ENCODE data around the gene ITGA8. TPM values are rescaled to one million over a fixed set of nuclear protein-coding genes. Genes with fewer than 3 reads are reported as not detected.
"Not testable (repeated sequence)": the region's sequence is repeated elsewhere in the genome, so short reads cannot be mapped to it uniquely, and the experiment has no call there.

ITGA8 gene
- total RNA-seq: 4.5 TPM

GRCh38 chr10:15719899-15720634 is at the start of gene ITGA8:
TSS of gene ITGA8 (minus strand) at chr10:15719922. CDS start at chr10:15719771, 151 bp downstream.
- DNase-seq (ENCODE audit: low spot score) (no peak), ATAC-seq (peak; percentile 81)
- intact Hi-C loops (cut with DNase I): loop anchor here (10.0 kb wide), 1 partner anchor 285 kb away; no protein-coding TSS in a partner anchor

DNA sequence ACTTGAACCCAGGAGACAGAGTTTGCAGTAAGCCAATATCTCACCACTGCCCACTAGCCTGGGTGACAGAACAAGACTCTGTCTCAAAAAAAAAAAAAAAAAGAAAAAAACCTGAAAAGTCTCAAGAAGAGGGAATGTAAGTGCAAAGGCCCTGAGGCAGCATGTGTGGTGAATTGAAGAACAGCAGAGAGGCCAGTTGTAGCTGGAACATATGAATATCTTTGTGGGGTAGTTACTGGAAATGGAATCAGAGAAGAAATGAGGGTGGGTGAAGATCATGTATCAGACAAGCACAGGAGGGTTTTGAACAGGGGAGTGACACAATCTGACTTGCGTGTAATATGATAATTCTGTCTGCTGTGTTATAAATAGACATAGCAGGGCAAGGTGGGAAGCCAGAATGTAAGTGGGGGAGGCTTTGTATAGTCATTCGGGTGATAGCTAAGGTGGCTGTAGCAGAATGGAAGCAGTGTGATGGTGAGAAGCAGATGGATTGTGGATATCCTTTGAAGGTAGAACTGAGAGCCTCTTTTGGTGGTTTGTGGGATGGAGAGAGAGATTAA is 45.3 kb upstream of the ITGA8 start:
- intact Hi-C loops (cut with DNase I): no loop called here
- no peak for ATAC-seq
- DNase-seq (ENCODE audit: low spot score): no peak

DNA sequence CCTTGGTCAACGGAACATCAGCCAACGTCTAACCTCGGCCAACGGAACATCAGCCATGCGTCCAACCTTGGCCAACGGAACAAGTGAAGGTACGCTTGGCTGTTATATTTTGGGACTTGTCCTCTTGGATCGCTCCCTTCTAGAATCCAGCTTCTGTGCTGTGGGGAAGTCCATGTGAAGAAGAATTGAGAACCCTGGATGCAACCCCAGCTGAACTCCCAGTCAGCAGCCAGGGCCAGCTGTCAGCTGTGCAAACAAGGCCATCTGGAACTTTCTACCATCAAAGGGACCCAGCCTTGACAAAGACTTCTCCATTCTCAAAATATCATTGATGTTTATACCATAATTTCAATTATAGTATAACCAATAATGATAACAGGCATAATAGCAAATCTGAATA is 43.3 kb upstream of the ITGA8 start:
- ATAC-seq: peak; percentile 74
- no peak for DNase-seq (ENCODE audit: low spot score)
- intact Hi-C loops (cut with DNase I): no loop called here

DNA sequence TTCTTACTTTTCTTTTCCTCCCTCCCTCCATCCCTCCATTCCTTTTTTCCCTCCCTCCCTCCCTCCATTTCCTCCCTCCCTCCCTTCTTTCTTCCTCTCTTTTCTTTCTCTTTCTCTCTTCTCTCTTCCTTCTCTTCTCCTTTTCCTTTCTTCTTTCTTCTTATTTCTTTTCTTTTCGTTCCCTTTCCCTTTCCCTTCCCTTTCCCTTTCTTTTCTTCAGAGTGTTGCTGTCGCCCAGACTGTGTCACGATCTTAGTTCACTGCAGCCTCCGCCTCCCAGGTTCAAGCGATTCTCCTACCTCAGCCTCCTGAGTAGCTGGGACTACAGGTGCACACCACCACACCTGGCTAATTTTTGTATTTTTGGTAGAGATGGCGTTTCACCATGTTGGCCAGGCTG is 42.5 kb upstream of the ITGA8 start:
- ATAC-seq; intact Hi-C loops (cut with DNase I); DNase-seq (ENCODE audit: low spot score): not testable (repeated sequence)

GRCh38 chr10:15761224-15761623 is 41.5 kb upstream of the ITGA8 start:
- intact Hi-C loops (cut with DNase I); ATAC-seq; DNase-seq (ENCODE audit: low spot score): not testable (repeated sequence)

GRCh38 chr10:15760681-15761080 is 41.0 kb upstream of the ITGA8 start:
- no peak for ATAC-seq
- no peak for DNase-seq (ENCODE audit: low spot score)
- intact Hi-C loops (cut with DNase I): no loop called here

DNA sequence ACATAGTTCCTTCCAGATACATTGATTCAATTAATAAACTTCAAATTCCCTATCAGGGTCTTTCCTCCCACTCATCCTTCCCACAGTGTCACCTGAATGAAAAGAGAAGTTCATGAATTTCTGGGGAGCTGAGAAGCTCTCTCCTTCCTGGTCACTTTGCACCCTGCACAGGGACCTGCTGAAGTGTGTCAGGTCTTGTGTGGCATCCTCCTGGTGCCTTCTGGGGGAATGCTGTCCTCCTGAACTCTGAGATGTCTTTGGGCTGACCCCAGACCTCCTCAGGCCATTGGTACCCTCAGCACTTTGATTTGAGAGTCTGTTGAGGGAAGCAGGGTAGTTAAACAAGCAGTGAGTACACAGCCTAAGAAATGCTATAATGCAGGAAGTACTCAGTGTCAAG is 39.5 kb upstream of the ITGA8 start:
- intact Hi-C loops (cut with DNase I): no loop called here
- DNase-seq (ENCODE audit: low spot score) (no peak), ATAC-seq (no peak)

DNA sequence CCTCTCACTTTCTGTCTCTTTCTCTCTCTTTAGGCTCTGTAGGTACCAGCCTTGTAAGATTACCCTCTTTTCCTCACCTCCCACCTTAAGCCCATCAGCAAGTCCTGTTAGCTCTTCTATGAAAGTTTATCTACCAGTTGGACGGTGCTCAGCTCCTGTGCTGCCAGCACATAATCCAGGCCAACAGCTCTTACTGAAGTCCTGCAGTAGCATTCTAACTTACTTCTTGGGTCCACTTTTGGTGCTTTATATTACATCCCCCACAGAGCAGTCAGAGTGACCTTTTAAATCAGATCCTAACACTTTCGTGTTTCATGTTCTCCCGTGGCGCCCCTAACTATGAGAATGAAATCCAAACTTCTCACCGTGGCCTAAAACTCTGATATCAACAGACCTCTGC is 38.9 kb upstream of the ITGA8 start:
- no peak for DNase-seq (ENCODE audit: low spot score)
- ATAC-seq: no peak
- intact Hi-C loops (cut with DNase I): no loop called here

GRCh38 chr10:15754937-15755336 is 35.2 kb upstream of the ITGA8 start:
- no peak for ATAC-seq
- intact Hi-C loops (cut with DNase I): no loop called here
- no peak for DNase-seq (ENCODE audit: low spot score)

- no peak for DNase-seq (ENCODE audit: low spot score)
- no peak for ATAC-seq
- intact Hi-C loops (cut with DNase I): no loop called here
These were observed 31.3 kb upstream of the ITGA8 start for GRCh38 chr10:15751046-15751445.

DNA sequence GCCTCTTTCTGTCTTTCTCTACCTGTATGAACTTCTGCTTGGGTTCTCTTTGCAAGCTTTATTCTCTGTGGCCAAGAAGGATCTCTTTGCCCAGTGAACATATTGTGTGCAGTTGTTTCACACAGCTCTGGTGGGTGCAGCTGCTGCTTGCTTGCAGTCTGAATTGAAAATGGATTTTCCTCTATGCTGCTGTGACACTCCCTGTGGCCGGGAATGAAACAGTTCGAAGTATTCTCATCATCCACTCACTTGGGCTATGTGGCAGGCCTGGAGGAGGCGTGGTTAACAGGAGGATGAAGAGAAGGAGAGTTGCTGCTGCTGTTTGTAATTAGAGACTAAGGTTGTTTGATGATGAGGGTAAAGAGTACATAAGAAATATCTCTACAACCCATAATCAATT is 28.4 kb upstream of the ITGA8 start:
- intact Hi-C loops (cut with DNase I): no loop called here
- no peak for DNase-seq (ENCODE audit: low spot score)
- ATAC-seq: no peak

GRCh38 chr10:15747632-15748031 is 27.9 kb upstream of the ITGA8 start:
- intact Hi-C loops (cut with DNase I): no loop called here
- no peak for ATAC-seq
- no peak for DNase-seq (ENCODE audit: low spot score)

GRCh38 chr10:15745751-15746150 is 26.0 kb upstream of the ITGA8 start:
- DNase-seq (ENCODE audit: low spot score) (no peak), ATAC-seq (peak; percentile 59)
- intact Hi-C loops (cut with DNase I): no loop called here

DNA sequence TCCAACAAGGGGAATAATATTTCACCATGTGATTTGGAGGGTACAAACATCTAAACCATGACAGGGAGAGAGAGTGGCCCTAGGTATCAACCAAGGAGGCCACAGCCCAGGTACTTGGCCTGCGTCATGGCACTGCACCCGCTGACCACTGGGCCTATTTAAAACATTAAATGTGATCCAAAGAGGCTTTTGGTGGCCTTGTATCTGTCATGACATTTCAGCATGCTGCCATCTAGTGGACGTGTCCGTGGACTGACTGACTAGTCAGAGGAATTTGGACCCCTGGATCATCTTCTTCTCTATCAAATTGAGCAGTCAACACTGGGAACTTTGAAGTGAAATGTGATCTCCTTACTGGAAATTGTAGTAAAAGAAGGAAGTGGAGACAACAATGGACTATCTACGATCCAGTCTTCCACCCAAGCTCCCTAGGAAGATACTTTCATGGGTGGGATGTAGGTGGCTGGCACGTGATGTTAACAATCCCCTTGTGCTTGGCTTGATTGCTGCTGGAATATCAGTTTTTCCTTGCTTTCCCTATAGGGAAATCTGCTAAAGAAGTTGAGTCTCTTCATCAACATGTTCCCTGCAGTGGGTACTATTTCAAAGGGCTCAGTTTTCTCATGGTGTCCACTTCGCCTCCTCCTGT is 24.6 kb upstream of the ITGA8 start:
- intact Hi-C loops (cut with DNase I): no loop called here
- peak; percentile 40 for ATAC-seq
- DNase-seq (ENCODE audit: low spot score): no peak

GRCh38 chr10:15743443-15743842 is 23.7 kb upstream of the ITGA8 start:
- intact Hi-C loops (cut with DNase I): no loop called here
- DNase-seq (ENCODE audit: low spot score): no peak
- ATAC-seq: no peak

DNA sequence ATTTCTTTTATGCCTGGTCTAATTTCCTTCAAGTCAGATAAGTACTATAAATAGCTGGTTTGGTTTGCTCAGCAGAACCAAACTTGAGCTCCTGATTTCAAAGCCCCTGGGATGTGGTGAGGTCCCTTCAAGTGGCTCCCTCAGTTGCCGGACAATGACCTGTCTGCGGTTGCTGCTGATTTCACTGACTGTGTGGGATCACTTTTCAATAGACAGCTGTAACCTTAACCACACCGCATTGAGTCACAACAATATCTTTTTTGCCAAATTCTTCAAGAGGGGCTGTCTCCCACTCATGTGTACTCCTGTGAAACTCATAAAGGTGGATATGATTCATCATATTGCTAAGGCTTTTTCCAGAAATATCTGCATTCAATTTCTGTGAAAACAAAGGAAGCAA is 23.1 kb upstream of the ITGA8 start:
- ATAC-seq (no peak), DNase-seq (ENCODE audit: low spot score) (no peak)
- intact Hi-C loops (cut with DNase I): no loop called here

GRCh38 chr10:15742102-15742501 is 22.4 kb upstream of the ITGA8 start:
- DNase-seq (ENCODE audit: low spot score) (no peak), ATAC-seq (no peak)
- intact Hi-C loops (cut with DNase I): no loop called here

- ATAC-seq (no peak), DNase-seq (ENCODE audit: low spot score) (no peak)
These were observed 21.9 kb upstream of the ITGA8 start for GRCh38 chr10:15741581-15741980.

GRCh38 chr10:15740261-15740660 is 20.5 kb upstream of the ITGA8 start:
- intact Hi-C loops (cut with DNase I): no loop called here
- ATAC-seq (no peak), DNase-seq (ENCODE audit: low spot score) (no peak)

More at GRCh38 chr10:15741581-15741980, 21.9 kb upstream of the ITGA8 start:
- intact Hi-C loops (cut with DNase I): no loop called here

GRCh38 chr10:15739254-15739970 is 19.7 kb upstream of the ITGA8 start:
- intact Hi-C loops (cut with DNase I): no loop called here

More at GRCh38 chr10:15739254-15739970, 19.7 kb upstream of the ITGA8 start:
- DNase-seq (ENCODE audit: low spot score) (no peak), ATAC-seq (peak; percentile 23)
